SK-N-SH (cell line): Measurements from ENCODE around the gene NFE2.

Experiments
- CHD2 ChIP-seq: fragments of 150-350 bp; IDR thresholded peaks from 2 replicates; pipeline ENCODE4 v1.6.1; 2018; ENCODE audit warnings: low read length; ENCODE audit not compliant: partially characterized antibody
- EP300 ChIP-seq, 2 experiments: IDR thresholded peaks; 2 replicates each; pipeline versions ENCODE4 v1.4.0 to v1.6.1; 2012; ENCODE audit warnings: borderline replicate concordance in 1 of 2, low read depth in 1 of 2, low read length in 1 of 2
- EZH2phosphoT487 ChIP-seq: fragments of 200-600 bp; sonication (generic); IDR thresholded peaks from 2 replicates; pipeline ENCODE4 v1.6.1; 2017; ENCODE audit warnings: low read depth, mixed run types, mild to moderate bottlenecking, antibody characterized with exemption, moderate library complexity, borderline replicate concordance
- FOXM1 ChIP-seq: IDR thresholded peaks from 2 replicates; pipeline ENCODE4 v1.4.0; 2012; ENCODE audit warnings: low read depth, mild to moderate bottlenecking
- JUND ChIP-seq: IDR thresholded peaks from 2 replicates; pipeline ENCODE4 v1.4.0; 2012
- NRF1 ChIP-seq: IDR thresholded peaks from 2 replicates; pipeline ENCODE4 v1.6.1; 2012; ENCODE audit warnings: low read depth, mild to moderate bottlenecking, low read length
- POLR2AphosphoS5 ChIP-seq: IDR thresholded peaks from 2 replicates; pipeline ENCODE4 v1.6.1; 2012; ENCODE audit warnings: low read depth, low read length
- RAD21 ChIP-seq: IDR thresholded peaks from 2 replicates; pipeline ENCODE4 v1.6.1; 2012; ENCODE audit warnings: mild to moderate bottlenecking, low read length
- SIN3A ChIP-seq: IDR thresholded peaks from 2 replicates; pipeline ENCODE4 v1.6.1; 2012; ENCODE audit warnings: low read depth, mild to moderate bottlenecking, low read length, moderate library complexity, borderline replicate concordance
- TAF1 ChIP-seq: IDR thresholded peaks from 2 replicates; pipeline ENCODE4 v1.6.1; 2012; ENCODE audit warnings: low read depth, mild to moderate bottlenecking, low read length, moderate library complexity, borderline replicate concordance
- TCF12 ChIP-seq: IDR thresholded peaks from 2 replicates; pipeline ENCODE4 v1.4.0; 2012
- USF2 ChIP-seq: fragments of 150-350 bp; IDR thresholded peaks from 2 replicates; pipeline ENCODE4 v1.6.1; 2017; ENCODE audit warnings: antibody characterized with exemption, low read length, low read depth, borderline replicate concordance
- YY1 ChIP-seq: IDR thresholded peaks from 2 replicates; pipeline ENCODE4 v1.4.0; 2012; ENCODE audit warnings: low read depth, mild to moderate bottlenecking
- TF ChIP-seq, protein P1 (sequence below): fragments of 200-600 bp; sonication (generic); IDR thresholded peaks from 2 replicates; pipeline ENCODE4 v1.6.1; 2017; ENCODE audit warnings: antibody characterized with exemption, mild to moderate bottlenecking, moderate library complexity

DNA sequence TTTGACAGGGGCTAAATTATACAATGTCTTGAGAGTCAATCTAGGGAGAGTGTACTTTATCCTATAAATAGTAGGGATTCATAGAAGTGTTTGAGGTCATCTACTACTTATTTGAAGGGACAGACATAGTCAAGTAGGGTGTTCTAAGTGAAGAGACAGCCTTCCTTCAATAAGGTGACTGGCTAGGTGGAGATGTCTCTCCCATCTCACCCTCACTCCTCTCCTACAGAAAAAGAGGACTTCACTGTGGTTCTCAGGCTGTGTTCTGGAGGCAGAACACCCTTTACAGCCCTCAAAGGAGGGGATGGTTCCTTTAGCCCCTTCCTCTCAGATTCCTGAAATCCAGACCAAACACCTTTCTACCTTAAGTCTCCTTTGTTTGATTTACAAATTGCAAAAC lies 2.8 kb upstream of the NFE2 start:
- TF ChIP-seq YY1 (no peak), CHD2 (no peak), TCF12 (no peak), FOXM1 (no peak), RAD21 (no peak), TAF1 (no peak), EP300 (IDR thresholded peaks at IDR 0.05; ENCODE audit: borderline replicate concordance in 1 of 2, low read depth in 1 of 2, low read length in 1 of 2) (no peak), SIN3A (no peak), USF2 (no peak), EZH2phosphoT487 (no peak), NRF1 (no peak), POLR2AphosphoS5 (no peak), JUND (no peak)
- TF ChIP-seq, protein P1, sequence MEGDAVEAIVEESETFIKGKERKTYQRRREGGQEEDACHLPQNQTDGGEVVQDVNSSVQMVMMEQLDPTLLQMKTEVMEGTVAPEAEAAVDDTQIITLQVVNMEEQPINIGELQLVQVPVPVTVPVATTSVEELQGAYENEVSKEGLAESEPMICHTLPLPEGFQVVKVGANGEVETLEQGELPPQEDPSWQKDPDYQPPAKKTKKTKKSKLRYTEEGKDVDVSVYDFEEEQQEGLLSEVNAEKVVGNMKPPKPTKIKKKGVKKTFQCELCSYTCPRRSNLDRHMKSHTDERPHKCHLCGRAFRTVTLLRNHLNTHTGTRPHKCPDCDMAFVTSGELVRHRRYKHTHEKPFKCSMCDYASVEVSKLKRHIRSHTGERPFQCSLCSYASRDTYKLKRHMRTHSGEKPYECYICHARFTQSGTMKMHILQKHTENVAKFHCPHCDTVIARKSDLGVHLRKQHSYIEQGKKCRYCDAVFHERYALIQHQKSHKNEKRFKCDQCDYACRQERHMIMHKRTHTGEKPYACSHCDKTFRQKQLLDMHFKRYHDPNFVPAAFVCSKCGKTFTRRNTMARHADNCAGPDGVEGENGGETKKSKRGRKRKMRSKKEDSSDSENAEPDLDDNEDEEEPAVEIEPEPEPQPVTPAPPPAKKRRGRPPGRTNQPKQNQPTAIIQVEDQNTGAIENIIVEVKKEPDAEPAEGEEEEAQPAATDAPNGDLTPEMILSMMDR = no peak
